Astrocyte (in vitro differentiated cells and primary cell): ENCODE measurements around the gene PLAC1. TPM values are rescaled to one million over a fixed set of nuclear protein-coding genes. Genes with fewer than 3 reads are reported as not detected.

Experiments used
- DNase-seq: peaks from one replicate; pipeline ENCODE4 v3.0.0-alpha.2; 2010; ENCODE audit warnings: low read depth
- FAIRE-seq: peaks from 2 replicates; lab custom pipeline; 2011; peaks lifted over from hg19 to GRCh38; lab: Jason Lieb, UNC
- H2AFZ ChIP-seq: 2 replicates; pipeline ENCODE4 v1.6.0; 2012; ENCODE audit warnings: low read depth, low read length, inconsistent platforms
- H3K27ac ChIP-seq: 2 replicates; pipeline ENCODE4 v1.5.1; 2011; ENCODE audit warnings: low read depth, low read length, inconsistent platforms
- H3K27me3 ChIP-seq: 2 replicates; pipeline ENCODE4 v1.6.0; 2011; ENCODE audit warnings: low read length, inconsistent platforms; ENCODE audit not compliant: insufficient read depth
- H3K36me3 ChIP-seq: 2 replicates; pipeline ENCODE4 v1.5.1; 2011; ENCODE audit warnings: low read length, inconsistent platforms; ENCODE audit not compliant: insufficient read depth
- H3K4me1 ChIP-seq: 2 replicates; pipeline ENCODE4 v1.5.1; 2011; ENCODE audit warnings: low read length, inconsistent platforms; ENCODE audit not compliant: insufficient read depth
- H3K4me2 ChIP-seq: 2 replicates; pipeline ENCODE4 v1.6.0; 2012; ENCODE audit warnings: low read length, inconsistent platforms
- H3K4me3 ChIP-seq: 2 replicates; pipeline ENCODE4 v1.5.1; 2011; ENCODE audit warnings: low read depth, mild to moderate bottlenecking, low read length, inconsistent platforms; ENCODE audit not compliant: insufficient read depth
- H3K79me2 ChIP-seq: 2 replicates; pipeline ENCODE4 v1.6.0; 2012; ENCODE audit warnings: mild to moderate bottlenecking, low read length, inconsistent platforms; ENCODE audit not compliant: insufficient read depth
- H3K9ac ChIP-seq: 2 replicates; pipeline ENCODE4 v1.6.0; 2012; ENCODE audit warnings: mild to moderate bottlenecking, low read length, inconsistent platforms
- H3K9me3 ChIP-seq: 2 replicates; pipeline ENCODE4 v1.5.1; 2012; ENCODE audit warnings: low read depth, mild to moderate bottlenecking, low read length, inconsistent platforms; ENCODE audit not compliant: insufficient read depth
- H4K20me1 ChIP-seq: 2 replicates; pipeline ENCODE4 v1.6.0; 2012; ENCODE audit warnings: low read length, inconsistent platforms; ENCODE audit not compliant: insufficient read depth
- H3K27ac Mint-ChIP-seq: one replicate; pipeline ENCODE4 v1.8.0; 2021; ENCODE audit warnings: mild to moderate bottlenecking, mixed read lengths; ENCODE audit not compliant: unreplicated experiment
- H3K27me3 Mint-ChIP-seq: one replicate; pipeline ENCODE4 v1.8.0; 2021; ENCODE audit warnings: low read depth, mixed read lengths; ENCODE audit not compliant: unreplicated experiment
- H3K36me3 Mint-ChIP-seq: one replicate; pipeline ENCODE4 v1.8.0; 2021; ENCODE audit warnings: low read depth, mixed read lengths; ENCODE audit not compliant: unreplicated experiment
- H3K4me1 Mint-ChIP-seq: one replicate; pipeline ENCODE4 v1.8.0; 2021; ENCODE audit warnings: low read depth, mixed read lengths; ENCODE audit not compliant: unreplicated experiment
- H3K4me3 Mint-ChIP-seq: one replicate; pipeline ENCODE4 v1.8.0; 2021; ENCODE audit warnings: mild to moderate bottlenecking, moderate library complexity, mixed read lengths; ENCODE audit not compliant: unreplicated experiment
- H3K9me3 Mint-ChIP-seq: one replicate; pipeline ENCODE4 v1.8.0; 2021; ENCODE audit warnings: mild to moderate bottlenecking, mixed read lengths; ENCODE audit not compliant: unreplicated experiment
- EZH2 ChIP-seq: IDR thresholded peaks from 2 replicates; pipeline ENCODE4 v1.6.1; 2012; ENCODE audit warnings: mild to moderate bottlenecking, low read length, inconsistent platforms; ENCODE audit not compliant: insufficient read depth
- total RNA-seq: library from RNA; stranded (reverse); gene quantifications from 2 replicates; pipeline ENCODE4 v1.2.1, GENCODE V29; 2021
- TF ChIP-seq, protein P1 (sequence below): IDR thresholded peaks from 2 replicates; pipeline ENCODE4 v1.5.1; 2011; ENCODE audit warnings: low read depth, mild to moderate bottlenecking, inconsistent platforms, low read length, moderate library complexity; ENCODE audit not compliant: insufficient read depth

PLAC1 gene
- total RNA-seq, 1 donor from 2014 or later: 0.61 TPM

DNA sequence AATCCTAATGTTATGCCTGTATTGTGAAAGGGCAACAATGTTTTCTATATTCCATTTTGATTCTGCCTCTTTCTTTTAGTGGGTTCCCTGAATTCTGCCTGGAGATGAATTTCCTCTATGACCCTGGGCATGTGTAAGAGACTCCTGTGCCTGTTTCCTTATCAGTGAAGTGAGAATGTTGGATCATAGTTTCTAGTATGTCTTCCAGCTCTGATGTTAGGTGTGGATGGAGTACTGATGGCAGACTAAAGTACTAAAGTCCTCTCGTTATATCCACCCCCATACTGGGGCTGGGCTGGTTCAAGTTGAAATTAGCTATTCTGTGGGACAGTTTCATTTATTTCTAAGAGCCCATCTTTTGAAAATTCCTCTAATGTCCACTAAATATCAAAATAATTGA lies 29.6 kb downstream of the PLAC1 start:
- Histone ChIP-seq H3K27ac (no peak overlapping the region), H3K4me3 (no peak overlapping the region), H3K79me2 (no peaks in the 10 kb centered on the region), H3K9ac (no peak overlapping the region), H3K36me3 (no peaks in the 10 kb centered on the region), H3K4me1 (peaks cover 10% of the 10 kb centered on the region), H3K27me3 (no peaks in the 10 kb centered on the region), H4K20me1 (no peaks in the 10 kb centered on the region), H3K4me2 (no peak overlapping the region), H3K9me3 (no peaks in the 10 kb centered on the region), H2AFZ (no peak overlapping the region)
- Mint-ChIP-seq H3K27me3 (no peaks in the 10 kb centered on the region), H3K4me1 (peaks cover 19% of the 10 kb centered on the region), H3K27ac (no peak overlapping the region), H3K9me3 (no peaks in the 10 kb centered on the region), H3K36me3 (no peaks in the 10 kb centered on the region), H3K4me3 (no peak overlapping the region)
- FAIRE-seq (no peak), DNase-seq (no peak)
- TF ChIP-seq, protein P1, sequence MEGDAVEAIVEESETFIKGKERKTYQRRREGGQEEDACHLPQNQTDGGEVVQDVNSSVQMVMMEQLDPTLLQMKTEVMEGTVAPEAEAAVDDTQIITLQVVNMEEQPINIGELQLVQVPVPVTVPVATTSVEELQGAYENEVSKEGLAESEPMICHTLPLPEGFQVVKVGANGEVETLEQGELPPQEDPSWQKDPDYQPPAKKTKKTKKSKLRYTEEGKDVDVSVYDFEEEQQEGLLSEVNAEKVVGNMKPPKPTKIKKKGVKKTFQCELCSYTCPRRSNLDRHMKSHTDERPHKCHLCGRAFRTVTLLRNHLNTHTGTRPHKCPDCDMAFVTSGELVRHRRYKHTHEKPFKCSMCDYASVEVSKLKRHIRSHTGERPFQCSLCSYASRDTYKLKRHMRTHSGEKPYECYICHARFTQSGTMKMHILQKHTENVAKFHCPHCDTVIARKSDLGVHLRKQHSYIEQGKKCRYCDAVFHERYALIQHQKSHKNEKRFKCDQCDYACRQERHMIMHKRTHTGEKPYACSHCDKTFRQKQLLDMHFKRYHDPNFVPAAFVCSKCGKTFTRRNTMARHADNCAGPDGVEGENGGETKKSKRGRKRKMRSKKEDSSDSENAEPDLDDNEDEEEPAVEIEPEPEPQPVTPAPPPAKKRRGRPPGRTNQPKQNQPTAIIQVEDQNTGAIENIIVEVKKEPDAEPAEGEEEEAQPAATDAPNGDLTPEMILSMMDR: no peak
- no peak for TF ChIP-seq EZH2

DNA sequence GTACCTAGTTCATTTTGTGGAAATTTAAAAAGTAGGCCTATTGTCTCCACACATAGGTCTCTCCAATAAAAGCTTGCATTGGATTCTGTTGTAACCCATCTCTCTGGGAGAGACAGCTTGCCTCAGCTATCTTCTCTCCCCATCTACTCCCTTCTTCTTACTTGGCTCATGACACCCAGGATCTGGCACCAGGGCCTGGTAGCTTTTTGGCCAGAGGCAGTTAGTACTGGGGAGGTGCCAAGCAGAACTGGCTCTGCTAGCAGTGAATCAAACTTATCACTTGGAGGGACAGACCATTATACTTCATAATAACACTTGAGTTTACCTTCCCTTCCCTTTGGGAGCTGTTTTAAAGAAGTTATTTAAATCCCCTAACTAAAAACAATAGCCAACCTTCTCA lies 31.8 kb downstream of the PLAC1 start:
- Histone ChIP-seq H3K4me1 (peaks cover 31% of the 10 kb centered on the region), H3K9ac (no peak overlapping the region), H2AFZ (no peak overlapping the region), H3K9me3 (no peaks in the 10 kb centered on the region), H3K27ac (no peak overlapping the region), H3K4me2 (no peak overlapping the region), H3K27me3 (no peaks in the 10 kb centered on the region), H4K20me1 (no peaks in the 10 kb centered on the region), H3K4me3 (no peak overlapping the region), H3K36me3 (no peaks in the 10 kb centered on the region), H3K79me2 (no peaks in the 10 kb centered on the region)
- Mint-ChIP-seq H3K27ac (no peak overlapping the region), H3K9me3 (no peaks in the 10 kb centered on the region), H3K36me3 (no peaks in the 10 kb centered on the region), H3K27me3 (no peaks in the 10 kb centered on the region), H3K4me1 (peaks cover 28% of the 10 kb centered on the region), H3K4me3 (no peak overlapping the region)
- DNase-seq (no peak), FAIRE-seq (peak; percentile 79)
- TF ChIP-seq EZH2: no peak

DNA sequence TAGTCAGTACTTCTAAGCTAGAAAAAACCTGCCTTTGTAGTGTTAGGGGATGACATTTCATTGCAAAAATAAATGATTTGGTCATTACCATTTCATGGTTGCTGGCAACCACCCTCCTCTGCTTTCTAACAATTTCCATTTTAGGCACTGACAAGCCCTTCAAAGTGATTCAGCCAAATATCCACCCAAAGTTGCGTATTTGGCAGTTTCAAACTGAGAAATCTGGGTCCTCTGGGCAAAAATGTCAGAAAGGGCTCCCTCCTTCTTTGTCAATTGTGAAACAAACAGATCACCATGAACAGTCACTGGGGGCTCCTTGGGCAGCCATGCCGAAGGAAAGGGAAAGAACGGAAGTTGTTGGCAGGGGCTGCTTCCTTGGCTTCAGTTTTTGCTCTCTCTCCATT lies 33.0 kb downstream of the PLAC1 start:
- no peaks in the 10 kb centered on the region for H3K9me3 Mint-ChIP-seq
- DNase-seq: peak; percentile 56
- H3K79me2 ChIP-seq: no peaks in the 10 kb centered on the region
- H3K4me1 Mint-ChIP-seq: peaks cover 31% of the 10 kb centered on the region
- no peak overlapping the region for H3K27ac ChIP-seq
- no peak overlapping the region for H3K4me3 Mint-ChIP-seq
- no peak for TF ChIP-seq EZH2
- TF ChIP-seq, protein P1: no peak
- H3K4me3 ChIP-seq: no peak overlapping the region
- H3K27ac Mint-ChIP-seq: no peak overlapping the region
- no peak overlapping the region for H2AFZ ChIP-seq
- H3K9ac ChIP-seq: no peak overlapping the region
- H3K36me3 ChIP-seq: no peaks in the 10 kb centered on the region
- peaks cover 31% of the 10 kb centered on the region for H3K4me1 ChIP-seq
- H3K9me3 ChIP-seq: no peaks in the 10 kb centered on the region
- FAIRE-seq: no peak
- no peaks in the 10 kb centered on the region for H3K36me3 Mint-ChIP-seq
- H3K27me3 Mint-ChIP-seq: no peaks in the 10 kb centered on the region
- H4K20me1 ChIP-seq: no peaks in the 10 kb centered on the region
- no peak overlapping the region for H3K4me2 ChIP-seq
- no peaks in the 10 kb centered on the region for H3K27me3 ChIP-seq
